Endothelial cell of umbilical vein (primary cell): ENCODE data around the gene SVOP. TPM values are rescaled to one million over a fixed set of nuclear protein-coding genes. Genes with fewer than 3 reads are reported as not detected.

Source experiments
- BruUV-seq: library from RNA; stranded (reverse); fragments of 400-500 nt; replicated peaks from 2 replicates; lab custom pipeline; 2021; lab: Mats Ljungman, UMichigan
- CTCF ChIA-PET: fragments of 300-600, 350-600 bp; sonication (Branson Sonifier 250); formaldehyde crosslinking; loops from one replicate; lab custom pipeline; 2021; ENCODE audit warnings: antibody characterized with exemption, inconsistent platforms; lab: Charles Lee
- POLR2A ChIA-PET: fragments of 300-600, 350-600 bp; sonication (Branson Sonifier 250); formaldehyde crosslinking; loops from one replicate; lab custom pipeline; 2021; ENCODE audit warnings: antibody characterized with exemption, inconsistent platforms; lab: Charles Lee
- DNase-seq: peaks from one replicate; pipeline ENCODE4 v3.0.0-alpha.2; 2011; ENCODE audit warnings: low read depth, low spot score
- FAIRE-seq: peaks from 2 replicates; lab custom pipeline; 2011; peaks lifted over from hg19 to GRCh38; lab: Jason Lieb, UNC
- H2AFZ ChIP-seq: 2 replicates; pipeline ENCODE4 v1.6.0; 2012; ENCODE audit warnings: low read depth, low read length, control low read depth, inconsistent platforms
- H3K27ac ChIP-seq: 2 replicates; pipeline ENCODE4 v1.5.1; 2011; ENCODE audit warnings: low read depth, mild to moderate bottlenecking, control low read depth, low read length, moderate library complexity; ENCODE audit not compliant: insufficient read depth
- H3K27me3 ChIP-seq, 2 experiments: 2 replicates each; pipeline versions ENCODE4 v1.6.0 to v1.6.1; 2011; ENCODE audit warnings: low read length in 2 of 2, mixed read lengths in 1 of 2; ENCODE audit not compliant: control insufficient read depth in 2 of 2, insufficient read depth in 2 of 2
- H3K36me3 ChIP-seq, 2 experiments: 2 replicates in 1 of 2; 3 replicates in 1 of 2; pipeline ENCODE4 v1.5.1; 2011; ENCODE audit warnings: low read length in 2 of 2, mild to moderate bottlenecking in 1 of 2, moderate library complexity in 1 of 2; ENCODE audit not compliant: control insufficient read depth in 2 of 2, insufficient read depth in 2 of 2; ENCODE audit errors: extremely low read depth in 1 of 2
- H3K4me1 ChIP-seq: 3 replicates; pipeline ENCODE4 v1.5.1; 2011; ENCODE audit warnings: mild to moderate bottlenecking, low read length; ENCODE audit not compliant: control insufficient read depth, insufficient read depth; ENCODE audit errors: extremely low read depth
- H3K4me2 ChIP-seq: 2 replicates; pipeline ENCODE4 v1.6.1; 2011; ENCODE audit warnings: low read length, control low read depth, mixed read lengths; ENCODE audit not compliant: insufficient read depth
- H3K4me3 ChIP-seq, 3 experiments: fragments of 200-600 bp in 1 of 3; sonication (generic), shearing (Covaris generic) in 1 of 3; replicated peaks in 1 of 3; 2 replicates each; pipeline ENCODE4 v1.5.1; 2011 to 2016; ENCODE audit warnings: control low read depth in 3 of 3, low read length in 3 of 3, mild to moderate bottlenecking in 2 of 3, inconsistent platforms in 1 of 3, low read depth in 1 of 3, moderate library complexity in 1 of 3; ENCODE audit not compliant: insufficient read depth in 1 of 3
- H3K79me2 ChIP-seq: 2 replicates; pipeline ENCODE4 v1.6.0; 2012; ENCODE audit warnings: low read length, inconsistent platforms; ENCODE audit not compliant: control insufficient read depth, insufficient read depth
- H3K9ac ChIP-seq: replicated peaks from 2 replicates; pipeline ENCODE3; 2011; ENCODE audit warnings: low read length, control low read depth; ENCODE audit not compliant: insufficient read depth; ENCODE audit errors: extremely low read depth
- H3K9me1 ChIP-seq: replicated peaks from 3 replicates; pipeline ENCODE4 v1.6.0; 2011; ENCODE audit warnings: mild to moderate bottlenecking, low read length; ENCODE audit not compliant: control insufficient read depth, insufficient read depth; ENCODE audit errors: extremely low read depth
- H3K9me3 ChIP-seq: replicated peaks from 2 replicates; pipeline ENCODE4 v1.5.1; 2012; ENCODE audit warnings: low read length, inconsistent platforms; ENCODE audit not compliant: control insufficient read depth, insufficient read depth
- H4K20me1 ChIP-seq: replicated peaks from 2 replicates; pipeline ENCODE3; 2011; ENCODE audit warnings: mild to moderate bottlenecking, low read length; ENCODE audit not compliant: control insufficient read depth, insufficient read depth; ENCODE audit errors: extremely low read depth
- CTCF ChIP-seq, 2 donors: IDR thresholded peaks; 1 replicate in 1 of 2; 2 replicates in 1 of 2; pipeline ENCODE4 v1.5.1; 2011; ENCODE audit warnings: low read length in 2 of 2, mild to moderate bottlenecking in 2 of 2, moderate library complexity in 2 of 2, control low read depth in 1 of 2, inconsistent platforms in 1 of 2, low read depth in 1 of 2; ENCODE audit not compliant: insufficient read depth in 1 of 2; ENCODE audit errors: extremely low read depth in 1 of 2
- EZH2 ChIP-seq: IDR thresholded peaks from 2 replicates; pipeline ENCODE4 v1.6.1; 2012; ENCODE audit warnings: borderline replicate concordance, low read depth, mild to moderate bottlenecking, moderate library complexity, low read length, inconsistent platforms; ENCODE audit not compliant: severe bottlenecking
- GATA2 ChIP-seq: IDR thresholded peaks from 2 replicates; pipeline ENCODE4 v1.7.0; 2011; ENCODE audit warnings: low read depth, mild to moderate bottlenecking, moderate library complexity, mixed read lengths, low read length; ENCODE audit not compliant: insufficient read length, insufficient read depth
- JUN ChIP-seq: IDR thresholded peaks from 2 replicates; pipeline ENCODE4 v1.6.1; 2011; ENCODE audit warnings: borderline replicate concordance, low read depth; ENCODE audit not compliant: insufficient read length, insufficient read depth
- MYC ChIP-seq: IDR thresholded peaks from one replicate; pipeline ENCODE4 v1.6.1; 2011; ENCODE audit warnings: mild to moderate bottlenecking, low read depth, low read length
- POLR2A ChIP-seq: IDR thresholded peaks from 2 replicates; pipeline ENCODE4 v1.6.1; 2012; ENCODE audit warnings: low read depth, mild to moderate bottlenecking, control low read depth, low read length
- dilution Hi-C: fragments of 300-500 bp; cut with MboI; formaldehyde crosslinking; loops from one replicate; pipeline ENCODE4 v1.15.0; 2019; ENCODE audit warnings: low sequenced_read_pairs; ENCODE audit not compliant: extremely low pct_ligation_motif_present
- intact Hi-C: fragments of 100-400 bp; cut with micrococcal nuclease; formaldehyde crosslinking; loops from one replicate; pipeline ENCODE4 v1.10.0; 2022
- polyA plus RNA-seq, 4 experiments: library from polyadenylated mRNA; depleted of rRNA in 3 of 4; stranded (reverse) in 3 of 4; unstranded in 1 of 4; fragments of >200 nt; gene quantifications; 2 replicates each; pipeline versions ENCODE4 v1.2.1 to v1.2.3, GENCODE V29; 2011 to 2012; ENCODE audit warnings: missing spikeins in 1 of 4
- total RNA-seq: library from RNA; stranded (reverse); gene quantifications from 2 replicates; pipeline ENCODE4 v1.2.3, GENCODE V29; 2021
- TF ChIP-seq, protein P1 (sequence below): IDR thresholded peaks from 2 replicates; pipeline ENCODE4 v1.6.1; 2011; ENCODE audit not compliant: insufficient read depth, insufficient read length

SVOP gene
- total and polyA plus RNA-seq, 2 donors (not counting 3 experiments of a cell fraction or from before 2014, with no cell fraction given), result not detected

GRCh38 chr12:109016016-109016415 lies 4.9 kb downstream of the SVOP start:
- no TSS peak for BruUV-seq
- Histone ChIP-seq H3K9ac (no peak overlapping the region), H3K4me2 (no peak overlapping the region), H3K9me3 (no peaks in the 10 kb centered on the region), H3K27ac (no peak overlapping the region), H3K36me3 (no peaks in the 10 kb centered on the region), H3K79me2 (no peaks in the 10 kb centered on the region), H3K4me1 (no peaks in the 10 kb centered on the region), H3K9me1 (no peaks in the 10 kb centered on the region), H4K20me1 (peaks cover 2% of the 10 kb centered on the region), H3K27me3 (no peaks in the 10 kb centered on the region), H3K4me3 (no peak overlapping the region), H2AFZ (no peak overlapping the region)
- TF ChIP-seq MYC, result no peak
- TF ChIP-seq EZH2, result no peak
- no peak for TF ChIP-seq JUN
- no peak for TF ChIP-seq CTCF (IDR thresholded peaks at IDR 0.05; ENCODE audit: extremely low read depth in 1 of 2, insufficient read depth in 1 of 2, low read depth in 1 of 2, low read length in 2 of 2)
- TF ChIP-seq, protein P1, sequence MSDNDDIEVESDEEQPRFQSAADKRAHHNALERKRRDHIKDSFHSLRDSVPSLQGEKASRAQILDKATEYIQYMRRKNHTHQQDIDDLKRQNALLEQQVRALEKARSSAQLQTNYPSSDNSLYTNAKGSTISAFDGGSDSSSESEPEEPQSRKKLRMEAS, result no peak
- no peak for TF ChIP-seq GATA2
- no peak for TF ChIP-seq POLR2A
- ChIA-PET POLR2A (no interaction called here), CTCF (no interaction called here)
- FAIRE-seq (no peak), DNase-seq (no peak)
- intact Hi-C loops (no loop called here), dilution Hi-C loops (no loop called here)
